K562 (cell line): ENCODE measurements around the gene ATP13A1.

Experiments
- EP300 ChIP-seq: IDR thresholded peaks from 2 replicates; pipeline ENCODE4 v1.6.1; 2012; ENCODE audit warnings: low read length, improper control_type of control experiment
- ESRRA ChIP-seq: fragments of 450-650 bp; IDR thresholded peaks from 2 replicates; pipeline ENCODE4 v1.6.1; 2014; ENCODE audit warnings: low read depth, mild to moderate bottlenecking, moderate library complexity, borderline replicate concordance
- EZH2 ChIP-seq: IDR thresholded peaks from 2 replicates; pipeline ENCODE4 v1.6.1; 2012; ENCODE audit warnings: low read depth, mild to moderate bottlenecking, inconsistent platforms, low read length, borderline replicate concordance
- PCBP2 ChIP-seq: fragments of 200-400 bp; formaldehyde crosslinking; IDR thresholded peaks from 2 replicates; pipeline ENCODE4 v1.6.1; 2018; ENCODE audit warnings: low read length, low read depth, mild to moderate bottlenecking, moderate library complexity; ENCODE audit not compliant: poor library complexity, severe bottlenecking
- POLR2AphosphoS5 ChIP-seq: IDR thresholded peaks from 2 replicates; pipeline ENCODE4 v1.6.1; 2011; ENCODE audit warnings: mild to moderate bottlenecking, low read depth, low read length, moderate library complexity; ENCODE audit not compliant: control insufficient read depth, insufficient read depth
- RBFOX2 ChIP-seq: fragments of 200-400 bp; formaldehyde crosslinking; IDR thresholded peaks from 2 replicates; pipeline ENCODE4 v1.6.1; 2017; ENCODE audit warnings: low read depth, mild to moderate bottlenecking, low read length, moderate library complexity
- ZNF274 ChIP-seq: IDR thresholded peaks from 2 replicates; pipeline ENCODE4 v1.6.1; 2011; ENCODE audit warnings: low read depth, mild to moderate bottlenecking, low read length, moderate library complexity, borderline replicate concordance
- ZNF282 ChIP-seq: sonication (generic); formaldehyde crosslinking; IDR thresholded peaks from 2 replicates; pipeline ENCODE4 v1.8.1; 2023; ENCODE audit warnings: missing genetic modification reagents
- ZNF3 ChIP-seq: fragments of 250-450 bp; sonication (Bioruptor Pico); IDR thresholded peaks from 2 replicates; pipeline ENCODE4 v1.5.0; 2021; ENCODE audit warnings: mild to moderate bottlenecking, moderate library complexity
- TF ChIP-seq, protein P1 (sequence below), 3 experiments: IDR thresholded peaks in 2 of 3; conservative IDR thresholded peaks in 1 of 3; 2 replicates each; pipeline ENCODE4 v1.5.1; 2011 to 2012; ENCODE audit warnings: low read length in 3 of 3, mild to moderate bottlenecking in 3 of 3, control low read depth in 2 of 3, improper control_type of control experiment in 1 of 3, inconsistent platforms in 1 of 3, low read depth in 1 of 3, mixed read lengths in 1 of 3, moderate library complexity in 1 of 3; ENCODE audit not compliant: insufficient read depth in 2 of 3
- TF ChIP-seq, protein P2 (sequence below), 2 experiments: fragments of 450-650 bp; IDR thresholded peaks; 2 replicates each; pipeline ENCODE4 v1.6.1; 2016
- TF ChIP-seq, protein P3 (sequence below), 2 experiments: fragments of 450-650 bp; IDR thresholded peaks; 2 replicates each; pipeline ENCODE4 v1.6.1; 2018; ENCODE audit warnings: mild to moderate bottlenecking in 2 of 2, low read depth in 1 of 2; ENCODE audit not compliant: partially characterized antibody in 2 of 2
- TF ChIP-seq, protein P4 (sequence below): sonication (generic); formaldehyde crosslinking; IDR thresholded peaks from 2 replicates; pipeline ENCODE4 v1.9.0; 2022; ENCODE audit warnings: mild to moderate bottlenecking, missing genetic modification reagents
- TF ChIP-seq, protein P5 (sequence below): sonication (generic); formaldehyde crosslinking; IDR thresholded peaks from 2 replicates; pipeline ENCODE4 v1.8.0; 2022; ENCODE audit warnings: missing genetic modification reagents, mild to moderate bottlenecking, moderate library complexity, borderline replicate concordance

DNA sequence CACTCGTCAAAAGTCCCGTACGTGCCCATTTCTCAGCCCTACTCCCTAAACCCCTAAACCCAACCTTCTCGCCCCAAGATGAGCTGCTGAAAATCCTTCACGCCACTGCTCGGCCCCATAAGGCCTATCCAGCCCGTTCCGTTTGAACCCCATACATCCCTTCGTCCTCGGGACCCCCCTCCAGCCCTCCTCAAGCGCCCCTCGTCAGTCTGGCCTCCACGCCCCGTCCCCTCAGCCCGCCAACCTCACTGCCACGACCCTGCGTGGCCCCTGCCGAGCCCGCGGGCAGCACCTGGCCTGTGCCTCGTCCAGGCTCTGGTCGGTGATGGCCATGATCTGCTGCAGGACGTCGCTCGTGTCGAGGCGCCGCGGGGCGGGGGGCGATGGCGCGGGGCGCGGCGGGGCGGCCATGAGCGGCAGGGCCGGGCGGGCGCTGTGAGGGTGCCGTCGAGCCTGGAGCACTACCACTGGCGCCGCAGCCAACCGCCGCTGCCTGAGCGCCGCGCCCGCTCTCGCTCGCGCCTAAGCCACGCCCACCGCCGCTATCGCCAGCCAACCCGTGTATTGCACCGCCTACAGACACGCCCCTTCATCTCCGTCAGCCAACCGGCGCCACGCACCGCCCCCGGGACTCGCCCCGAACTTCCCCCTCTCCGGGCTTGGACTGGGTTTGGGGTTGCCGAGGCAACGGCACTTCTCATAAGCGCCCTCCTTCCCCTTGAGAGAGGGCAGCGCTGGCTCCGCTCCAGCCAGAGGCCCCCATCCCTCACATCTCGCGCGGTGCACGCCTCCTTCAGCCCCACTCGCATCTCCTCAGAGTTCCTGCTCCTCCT is 45.0 kb downstream of the ATP13A1 start, which contains the start of gene PBX4:
- no peak for TF ChIP-seq ZNF3 (CRISPR knock-in tag)
- TF ChIP-seq ZNF274 = no peak
- TF ChIP-seq, protein P1, sequence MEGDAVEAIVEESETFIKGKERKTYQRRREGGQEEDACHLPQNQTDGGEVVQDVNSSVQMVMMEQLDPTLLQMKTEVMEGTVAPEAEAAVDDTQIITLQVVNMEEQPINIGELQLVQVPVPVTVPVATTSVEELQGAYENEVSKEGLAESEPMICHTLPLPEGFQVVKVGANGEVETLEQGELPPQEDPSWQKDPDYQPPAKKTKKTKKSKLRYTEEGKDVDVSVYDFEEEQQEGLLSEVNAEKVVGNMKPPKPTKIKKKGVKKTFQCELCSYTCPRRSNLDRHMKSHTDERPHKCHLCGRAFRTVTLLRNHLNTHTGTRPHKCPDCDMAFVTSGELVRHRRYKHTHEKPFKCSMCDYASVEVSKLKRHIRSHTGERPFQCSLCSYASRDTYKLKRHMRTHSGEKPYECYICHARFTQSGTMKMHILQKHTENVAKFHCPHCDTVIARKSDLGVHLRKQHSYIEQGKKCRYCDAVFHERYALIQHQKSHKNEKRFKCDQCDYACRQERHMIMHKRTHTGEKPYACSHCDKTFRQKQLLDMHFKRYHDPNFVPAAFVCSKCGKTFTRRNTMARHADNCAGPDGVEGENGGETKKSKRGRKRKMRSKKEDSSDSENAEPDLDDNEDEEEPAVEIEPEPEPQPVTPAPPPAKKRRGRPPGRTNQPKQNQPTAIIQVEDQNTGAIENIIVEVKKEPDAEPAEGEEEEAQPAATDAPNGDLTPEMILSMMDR (IDR thresholded peaks at IDR 0.05 in 2 of 3, conservative IDR thresholded peaks at IDR 0.05 in 1 of 3; ENCODE audit: insufficient read depth in 2 of 3, low read depth in 1 of 3, low read length in 3 of 3) = no peak
- TF ChIP-seq EZH2 = no peak
- TF ChIP-seq POLR2AphosphoS5 = no peak
- TF ChIP-seq, protein P2, sequence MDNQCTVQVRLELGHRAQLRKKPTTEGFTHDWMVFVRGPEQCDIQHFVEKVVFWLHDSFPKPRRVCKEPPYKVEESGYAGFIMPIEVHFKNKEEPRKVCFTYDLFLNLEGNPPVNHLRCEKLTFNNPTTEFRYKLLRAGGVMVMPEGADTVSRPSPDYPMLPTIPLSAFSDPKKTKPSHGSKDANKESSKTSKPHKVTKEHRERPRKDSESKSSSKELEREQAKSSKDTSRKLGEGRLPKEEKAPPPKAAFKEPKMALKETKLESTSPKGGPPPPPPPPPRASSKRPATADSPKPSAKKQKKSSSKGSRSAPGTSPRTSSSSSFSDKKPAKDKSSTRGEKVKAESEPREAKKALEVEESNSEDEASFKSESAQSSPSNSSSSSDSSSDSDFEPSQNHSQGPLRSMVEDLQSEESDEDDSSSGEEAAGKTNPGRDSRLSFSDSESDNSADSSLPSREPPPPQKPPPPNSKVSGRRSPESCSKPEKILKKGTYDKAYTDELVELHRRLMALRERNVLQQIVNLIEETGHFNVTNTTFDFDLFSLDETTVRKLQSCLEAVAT (IDR thresholded peaks at IDR 0.05) = no peak
- TF ChIP-seq RBFOX2 = peak; percentile 65
- no peak for TF ChIP-seq PCBP2
- no peak for TF ChIP-seq ZNF282
- TF ChIP-seq, protein P3, sequence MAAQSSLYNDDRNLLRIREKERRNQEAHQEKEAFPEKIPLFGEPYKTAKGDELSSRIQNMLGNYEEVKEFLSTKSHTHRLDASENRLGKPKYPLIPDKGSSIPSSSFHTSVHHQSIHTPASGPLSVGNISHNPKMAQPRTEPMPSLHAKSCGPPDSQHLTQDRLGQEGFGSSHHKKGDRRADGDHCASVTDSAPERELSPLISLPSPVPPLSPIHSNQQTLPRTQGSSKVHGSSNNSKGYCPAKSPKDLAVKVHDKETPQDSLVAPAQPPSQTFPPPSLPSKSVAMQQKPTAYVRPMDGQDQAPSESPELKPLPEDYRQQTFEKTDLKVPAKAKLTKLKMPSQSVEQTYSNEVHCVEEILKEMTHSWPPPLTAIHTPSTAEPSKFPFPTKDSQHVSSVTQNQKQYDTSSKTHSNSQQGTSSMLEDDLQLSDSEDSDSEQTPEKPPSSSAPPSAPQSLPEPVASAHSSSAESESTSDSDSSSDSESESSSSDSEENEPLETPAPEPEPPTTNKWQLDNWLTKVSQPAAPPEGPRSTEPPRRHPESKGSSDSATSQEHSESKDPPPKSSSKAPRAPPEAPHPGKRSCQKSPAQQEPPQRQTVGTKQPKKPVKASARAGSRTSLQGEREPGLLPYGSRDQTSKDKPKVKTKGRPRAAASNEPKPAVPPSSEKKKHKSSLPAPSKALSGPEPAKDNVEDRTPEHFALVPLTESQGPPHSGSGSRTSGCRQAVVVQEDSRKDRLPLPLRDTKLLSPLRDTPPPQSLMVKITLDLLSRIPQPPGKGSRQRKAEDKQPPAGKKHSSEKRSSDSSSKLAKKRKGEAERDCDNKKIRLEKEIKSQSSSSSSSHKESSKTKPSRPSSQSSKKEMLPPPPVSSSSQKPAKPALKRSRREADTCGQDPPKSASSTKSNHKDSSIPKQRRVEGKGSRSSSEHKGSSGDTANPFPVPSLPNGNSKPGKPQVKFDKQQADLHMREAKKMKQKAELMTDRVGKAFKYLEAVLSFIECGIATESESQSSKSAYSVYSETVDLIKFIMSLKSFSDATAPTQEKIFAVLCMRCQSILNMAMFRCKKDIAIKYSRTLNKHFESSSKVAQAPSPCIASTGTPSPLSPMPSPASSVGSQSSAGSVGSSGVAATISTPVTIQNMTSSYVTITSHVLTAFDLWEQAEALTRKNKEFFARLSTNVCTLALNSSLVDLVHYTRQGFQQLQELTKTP (IDR thresholded peaks at IDR 0.05; ENCODE audit: low read depth in 1 of 2, partially characterized antibody in 2 of 2) = no peak
- TF ChIP-seq, protein P4, sequence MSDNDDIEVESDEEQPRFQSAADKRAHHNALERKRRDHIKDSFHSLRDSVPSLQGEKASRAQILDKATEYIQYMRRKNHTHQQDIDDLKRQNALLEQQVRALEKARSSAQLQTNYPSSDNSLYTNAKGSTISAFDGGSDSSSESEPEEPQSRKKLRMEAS (CRISPR knock-in tag) = no peak; the same call in 1 of the 2 replicates
- no peak for TF ChIP-seq ESRRA
- TF ChIP-seq, protein P5, sequence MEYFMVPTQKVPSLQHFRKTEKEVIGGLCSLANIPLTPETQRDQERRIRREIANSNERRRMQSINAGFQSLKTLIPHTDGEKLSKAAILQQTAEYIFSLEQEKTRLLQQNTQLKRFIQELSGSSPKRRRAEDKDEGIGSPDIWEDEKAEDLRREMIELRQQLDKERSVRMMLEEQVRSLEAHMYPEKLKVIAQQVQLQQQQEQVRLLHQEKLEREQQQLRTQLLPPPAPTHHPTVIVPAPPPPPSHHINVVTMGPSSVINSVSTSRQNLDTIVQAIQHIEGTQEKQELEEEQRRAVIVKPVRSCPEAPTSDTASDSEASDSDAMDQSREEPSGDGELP (CRISPR knock-in tag) = no peak
- TF ChIP-seq EP300 = no peak
